ENCODE results near the gene TMED1.

DNA sequence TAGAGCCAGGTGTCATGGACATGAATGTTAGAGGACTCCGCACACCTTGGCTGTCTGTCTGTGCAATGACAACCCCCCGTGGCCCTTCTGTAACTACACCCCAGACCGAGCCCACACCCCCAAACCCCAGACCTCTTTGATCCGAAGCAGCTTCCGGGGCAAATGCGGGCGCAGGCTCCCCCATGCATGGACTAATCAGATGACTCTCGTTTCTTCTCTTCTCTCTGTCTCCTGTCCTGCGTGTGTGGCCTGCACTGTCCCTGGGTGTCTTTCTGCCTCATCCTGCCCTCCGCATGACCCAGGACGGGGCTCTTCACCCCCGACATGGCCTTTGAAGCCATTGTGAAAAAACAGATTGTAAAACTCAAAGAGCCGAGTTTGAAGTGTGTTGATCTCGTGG is 38.9 kb downstream of the TMED1 start:
- TF ChIP-seq CTCF (IDR thresholded peaks at IDR 0.05) (no peak), POLR2A (IDR thresholded peaks at IDR 0.05) (no peak), POLR2AphosphoS5 (IDR thresholded peaks at IDR 0.05) (no peak)

Data from prostate gland (tissue), 2 donors.